Embryonic facial prominence (tissue), 1 donor: ENCODE results near the gene LDLRAD4.

Experiments used
- DNase-seq: peaks from one replicate; pipeline ENCODE4 v3.0.0-alpha.2; 2016; ENCODE audit errors: extremely low spot score

The LDLRAD4 gene

GRCh38 chr18:13511961-13512577 lies 293.5 kb downstream of the LDLRAD4 start:
- DNase-seq = no peak

DNA sequence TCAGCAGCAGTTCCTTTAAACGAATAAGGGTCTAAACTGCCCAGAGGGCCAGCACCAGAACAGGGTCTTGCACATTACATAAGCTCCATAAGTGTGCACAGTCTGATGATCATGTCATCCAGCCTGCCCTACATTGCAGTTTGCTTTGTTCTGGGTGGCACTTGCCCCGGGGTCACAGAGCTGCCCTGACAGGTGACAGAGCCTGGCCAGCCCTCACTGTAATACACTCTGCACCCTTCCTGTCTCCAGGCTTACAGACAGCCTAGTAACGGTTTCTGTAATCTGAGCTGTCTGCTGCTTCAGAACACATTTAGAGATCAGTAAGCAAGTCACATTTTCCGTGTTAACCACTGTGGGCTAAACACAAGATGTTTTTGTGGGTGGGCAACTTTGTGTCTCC lies 294.5 kb downstream of the LDLRAD4 start:
- no peak for DNase-seq

DNA sequence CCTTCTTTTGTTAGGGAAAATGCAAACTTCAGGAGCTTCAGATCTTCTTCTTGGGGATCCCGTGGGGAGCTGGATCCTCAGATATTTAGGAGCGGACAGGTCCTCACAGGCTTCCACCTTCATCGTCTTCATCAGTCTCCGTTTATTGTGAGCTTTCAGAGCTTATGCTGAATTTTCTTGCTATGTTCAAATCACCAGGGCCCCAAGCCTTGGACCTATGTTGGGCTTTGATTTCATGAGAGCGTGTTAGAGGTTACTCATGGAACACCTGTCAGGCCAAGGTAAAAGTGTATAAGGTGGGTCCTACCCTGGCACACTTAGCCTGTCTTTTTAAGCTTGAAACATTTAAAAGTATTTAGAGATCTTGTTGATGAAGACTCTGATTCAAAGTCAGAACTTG lies 294.9 kb downstream of the LDLRAD4 start:
- no peak for DNase-seq

GRCh38 chr18:13514558-13514957 lies 296.0 kb downstream of the LDLRAD4 start:
- DNase-seq = no peak

- no peak for DNase-seq
Measured at GRCh38 chr18:13516855-13517254, 298.3 kb downstream of the LDLRAD4 start.

GRCh38 chr18:13517369-13517768 lies 298.8 kb downstream of the LDLRAD4 start:
- no peak for DNase-seq

GRCh38 chr18:13518382-13518781 lies 299.8 kb downstream of the LDLRAD4 start:
- DNase-seq = no peak

DNA sequence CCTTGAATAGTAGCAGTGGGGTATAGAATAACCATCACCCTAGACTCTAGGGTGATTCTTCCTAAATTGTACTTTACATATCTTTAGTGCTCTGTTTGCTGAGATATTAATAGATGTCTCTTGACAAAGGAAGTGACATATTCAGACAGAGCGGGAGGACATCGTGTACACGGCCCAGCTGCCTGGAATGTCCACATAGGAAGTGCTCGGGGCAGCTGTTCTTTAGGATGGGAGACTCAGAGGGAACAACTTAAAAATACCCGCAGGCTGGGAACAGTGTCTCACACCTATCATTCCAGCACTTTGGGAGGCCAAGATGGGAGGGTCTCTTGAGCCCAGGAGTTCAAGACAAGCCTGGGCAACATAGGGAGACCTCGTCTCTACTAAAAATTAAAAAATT lies 301.7 kb downstream of the LDLRAD4 start:
- DNase-seq = no peak

- DNase-seq = no peak
Measured at GRCh38 chr18:13520741-13521140, 302.2 kb downstream of the LDLRAD4 start.

DNA sequence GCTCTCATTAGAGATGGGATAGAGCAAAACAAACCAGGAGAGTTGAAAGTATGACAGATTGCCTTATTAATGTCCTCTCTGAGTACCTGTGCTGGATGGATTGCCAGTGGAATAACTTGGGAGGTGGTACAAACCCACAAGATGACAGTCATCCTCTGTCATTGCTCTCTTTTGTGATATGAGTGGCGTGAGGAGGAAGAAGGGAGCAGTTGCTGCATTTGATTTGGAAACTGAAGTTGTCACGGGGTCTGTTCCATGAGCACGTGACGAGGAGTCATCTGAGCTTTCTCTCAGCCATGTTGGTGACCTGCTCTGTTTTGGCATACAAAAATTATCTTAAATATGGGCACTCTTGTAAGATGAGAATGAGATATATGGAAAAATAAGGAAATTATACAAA lies 302.9 kb downstream of the LDLRAD4 start:
- no peak for DNase-seq

- DNase-seq = no peak
Measured at GRCh38 chr18:13522256-13522655, 303.7 kb downstream of the LDLRAD4 start.

GRCh38 chr18:13522861-13523660 lies 304.5 kb downstream of the LDLRAD4 start:
- DNase-seq = no peak

- no peak for DNase-seq
Measured at GRCh38 chr18:13524054-13524453, 305.5 kb downstream of the LDLRAD4 start.

DNA sequence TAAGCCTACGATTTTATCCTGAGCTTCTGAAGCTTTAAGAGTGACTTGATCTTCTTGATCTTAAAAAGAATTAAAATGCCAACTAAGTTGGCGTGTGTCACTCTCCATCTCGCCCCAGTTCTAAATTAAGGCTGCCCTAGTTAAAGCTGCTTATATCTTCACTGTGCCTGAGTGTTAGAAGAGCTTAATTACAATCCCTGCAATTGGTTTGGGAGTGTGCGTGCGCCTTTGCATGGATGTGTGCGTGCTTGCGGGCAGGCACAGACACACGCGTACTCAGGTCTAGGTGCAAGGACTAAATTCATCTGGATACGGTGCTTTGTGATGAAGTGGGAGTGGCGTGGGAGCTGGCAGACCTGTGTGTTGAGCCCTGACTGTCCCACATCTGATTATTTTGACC lies 306.3 kb downstream of the LDLRAD4 start:
- DNase-seq = no peak

DNA sequence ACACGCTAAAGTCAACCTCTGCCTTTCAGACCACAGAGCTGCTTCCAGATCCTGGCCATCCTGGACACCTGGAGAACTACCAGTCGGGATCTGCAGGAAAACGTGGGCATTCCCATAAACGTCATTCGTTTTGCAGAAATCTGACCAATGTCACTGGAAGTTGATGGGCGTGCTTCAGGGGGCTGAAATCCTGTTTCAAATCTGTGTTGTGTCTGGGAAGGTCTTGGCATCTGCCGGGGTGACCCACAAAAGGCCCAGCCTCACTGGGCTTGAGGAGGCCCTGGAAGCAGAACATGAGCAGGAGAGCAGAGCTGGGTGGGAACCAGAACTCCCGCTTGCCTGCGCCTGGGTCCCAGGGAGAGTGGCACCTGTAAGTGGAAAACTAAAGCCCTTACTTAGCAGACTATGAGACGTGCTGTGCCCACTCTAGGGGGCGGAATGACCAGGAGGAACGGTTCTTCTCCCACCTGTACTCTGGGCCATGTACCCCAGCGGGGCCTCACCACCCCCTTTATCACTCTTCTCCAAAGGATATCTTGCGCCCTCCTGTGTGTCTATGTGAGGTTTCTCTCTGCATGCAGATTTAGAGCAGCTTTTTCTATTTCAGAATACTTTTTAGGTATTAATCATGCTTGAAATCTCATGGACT lies 306.9 kb downstream of the LDLRAD4 start:
- no peak for DNase-seq

DNA sequence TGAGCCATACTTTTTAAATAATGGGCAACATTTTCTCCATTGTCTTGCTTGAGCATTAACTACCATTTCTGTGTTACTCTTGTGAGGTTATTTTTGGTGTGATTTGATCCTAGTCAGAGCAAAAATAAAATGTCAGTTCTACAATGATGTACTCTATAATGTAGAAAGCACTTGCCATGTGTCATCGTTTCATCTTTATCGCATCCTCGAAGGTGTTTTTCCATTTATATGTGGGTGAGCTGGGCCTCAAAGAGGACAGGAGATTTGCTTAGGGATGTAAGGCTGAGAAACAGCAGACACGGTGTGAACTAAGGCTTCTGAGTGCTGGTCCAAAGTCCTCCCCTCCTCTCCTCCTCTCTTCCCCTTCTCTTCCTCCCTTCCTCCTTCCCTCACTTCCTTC lies 308.0 kb downstream of the LDLRAD4 start:
- no peak for DNase-seq

- no peak for DNase-seq
Measured at GRCh38 chr18:13527256-13527655, 308.7 kb downstream of the LDLRAD4 start.

DNA sequence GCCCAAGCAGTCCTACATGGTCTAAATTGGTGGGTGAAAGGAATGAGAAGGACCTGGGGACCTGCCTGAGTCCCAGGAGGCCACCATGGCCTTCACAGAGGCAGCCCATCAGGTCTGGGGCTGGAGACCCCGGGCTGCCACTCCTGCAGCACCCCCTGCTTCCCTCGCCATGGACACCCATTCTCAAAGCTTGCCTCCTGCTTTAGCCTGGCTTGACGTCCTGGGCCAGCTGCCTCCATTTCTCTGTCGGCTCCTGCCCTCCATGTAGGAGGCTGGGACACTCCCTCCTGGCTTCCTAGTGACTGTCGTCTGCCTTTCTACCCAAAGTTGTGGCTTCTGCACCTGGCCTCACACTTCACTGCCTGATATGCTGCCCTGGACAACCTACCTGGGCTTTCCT lies 309.2 kb downstream of the LDLRAD4 start:
- no peak for DNase-seq

GRCh38 chr18:13528739-13529392 lies 310.3 kb downstream of the LDLRAD4 start:
- DNase-seq = no peak

GRCh38 chr18:13530033-13530878 lies 311.7 kb downstream of the LDLRAD4 start:
- no peak for DNase-seq

DNA sequence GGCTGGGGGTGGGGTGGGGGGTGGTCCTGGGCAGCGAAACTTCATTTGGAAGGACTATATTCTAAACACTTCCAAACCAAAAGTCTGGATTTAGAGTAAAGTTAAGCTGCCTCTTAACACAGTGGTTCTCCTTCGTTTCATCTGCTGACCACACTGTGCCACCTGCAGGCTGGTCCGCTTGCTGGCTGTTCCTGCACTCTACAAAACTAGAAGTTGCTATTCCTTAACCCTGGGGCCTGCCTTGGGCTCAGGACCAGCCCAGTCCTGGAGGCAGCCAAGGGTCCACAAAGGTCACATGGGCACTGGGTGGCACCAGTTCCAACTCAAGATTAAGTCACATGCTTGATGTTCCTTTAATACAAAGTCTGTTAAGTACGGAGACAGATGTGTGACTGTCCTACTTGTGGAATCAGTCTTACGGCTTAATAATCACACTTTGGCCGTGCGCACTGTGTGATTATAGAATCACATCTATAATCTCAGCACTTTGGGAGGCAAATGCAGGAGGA lies 312.4 kb downstream of the LDLRAD4 start:
- DNase-seq = no peak
